Smooth muscle cell (in vitro differentiated cells): Measurements from ENCODE around the gene TEPSIN. TPM values are rescaled to one million over a fixed set of nuclear protein-coding genes. Genes with fewer than 3 reads are reported as not detected.

Source experiments
- DNase-seq: peaks from one replicate; lab custom pipeline; 2025; ENCODE audit not compliant: unreplicated experiment; lab: John Stamatoyannopoulos, UW
- H2AFZ ChIP-seq: fragments of 200-600 bp; sonication (generic); 2 replicates; pipeline ENCODE4 v1.6.0; 2016; ENCODE audit warnings: antibody characterized with exemption, low read depth, mild to moderate bottlenecking
- H3F3A ChIP-seq: fragments of 200-600 bp; sonication (generic); 2 replicates; pipeline ENCODE4 v1.6.0; 2017; ENCODE audit warnings: antibody characterized with exemption, low read depth
- H3K27ac ChIP-seq: fragments of 200-600 bp; sonication (generic); 2 replicates; pipeline ENCODE4 v1.5.1; 2016; ENCODE audit warnings: low read depth, mild to moderate bottlenecking
- H3K27me3 ChIP-seq: fragments of 200-600 bp; sonication (generic); 2 replicates; pipeline ENCODE4 v1.6.1; 2016; ENCODE audit warnings: low read depth, mild to moderate bottlenecking
- H3K36me3 ChIP-seq: fragments of 200-600 bp; sonication (generic); 2 replicates; pipeline ENCODE4 v1.5.1; 2016; ENCODE audit warnings: low read depth
- H3K4me1 ChIP-seq: fragments of 200-600 bp; sonication (generic); 2 replicates; pipeline ENCODE4 v1.5.1; 2016; ENCODE audit warnings: low read depth
- H3K4me2 ChIP-seq: fragments of 200-600 bp; sonication (generic); 2 replicates; pipeline ENCODE4 v1.6.0; 2016; ENCODE audit warnings: mild to moderate bottlenecking
- H3K4me3 ChIP-seq: fragments of 200-600 bp; sonication (generic); 2 replicates; pipeline ENCODE4 v1.5.1; 2016; ENCODE audit warnings: mild to moderate bottlenecking
- H3K79me2 ChIP-seq: fragments of 200-600 bp; sonication (generic); 2 replicates; pipeline ENCODE4 v1.6.0; 2016; ENCODE audit warnings: low read depth, mild to moderate bottlenecking
- H3K9ac ChIP-seq: fragments of 200-600 bp; sonication (generic); 2 replicates; pipeline ENCODE4 v1.6.0; 2016; ENCODE audit warnings: low read depth
- H3K9me3 ChIP-seq: fragments of 200-600 bp; sonication (generic); replicated peaks from 2 replicates; pipeline ENCODE4 v1.5.1; 2016; ENCODE audit warnings: low read depth
- H4K20me1 ChIP-seq: fragments of 200-600 bp; sonication (generic); 2 replicates; pipeline ENCODE4 v1.6.0; 2016; ENCODE audit warnings: low read depth
- WGBS: methylation state at CpG from one replicate; pipeline ENCODE4 v1.1.7; 2016; ENCODE audit warnings: low lambda C conversion rate; 5-methylcytosine and 5-hydroxymethylcytosine counted together
- polyA plus RNA-seq: library from polyadenylated mRNA; unstranded; fragments of >200 nt; fragmentation: Nextera tagmentation; extraction: Ambion mirVana; gene quantifications from 2 replicates; pipeline ENCODE4 v1.2.1, GENCODE V29; 2016
- total RNA-seq: library from RNA; depleted of rRNA; stranded (reverse); fragments of >200 nt; gene quantifications from 2 replicates; pipeline ENCODE4 v1.2.3, GENCODE V29; 2014
- TF ChIP-seq, protein P1 (sequence below): fragments of 200-600 bp; sonication (generic); IDR thresholded peaks from 2 replicates; pipeline ENCODE4 v1.5.1; 2017; ENCODE audit warnings: borderline replicate concordance, mild to moderate bottlenecking, antibody characterized with exemption; ENCODE audit not compliant: insufficient read depth, poor library complexity, severe bottlenecking

Gene TEPSIN
- total and polyA plus RNA-seq, 2 experiments from 2014 or later = 9.8 to 18.6 TPM

DNA sequence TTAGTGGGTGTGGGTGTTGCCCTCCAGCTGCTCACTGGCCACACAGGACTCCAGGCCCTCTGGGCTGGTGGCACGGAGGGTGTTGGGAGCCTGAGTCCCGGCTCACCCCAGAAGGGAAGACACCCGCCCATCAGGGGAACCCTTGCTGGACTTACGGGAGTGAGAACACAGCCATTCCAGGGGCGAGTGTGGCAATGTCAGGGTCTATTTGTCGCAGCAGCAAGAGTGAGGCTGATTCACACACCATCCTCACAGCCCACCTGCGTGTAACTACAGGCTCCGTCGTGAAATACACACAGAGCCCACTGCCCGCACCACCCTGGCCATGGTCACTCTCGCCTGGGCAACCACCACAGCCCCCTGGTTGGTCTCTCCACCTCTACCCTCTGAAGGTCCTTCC, 55.0 kb downstream of the TEPSIN start:
- Histone ChIP-seq H3K27me3 (no peaks in the 10 kb centered on the region), H3F3A (no peaks in the 10 kb centered on the region), H3K9ac (no peak overlapping the region), H2AFZ (no peak overlapping the region), H3K4me2 (no peak overlapping the region), H3K79me2 (no peaks in the 10 kb centered on the region), H3K27ac (no peak overlapping the region), H3K36me3 (no peaks in the 10 kb centered on the region), H3K9me3 (no peaks in the 10 kb centered on the region), H4K20me1 (no peaks in the 10 kb centered on the region), H3K4me3 (no peak overlapping the region), H3K4me1 (no peaks in the 10 kb centered on the region)
- 92% methylated on average over 11 of the region's 11 CpGs for WGBS
- DNase-seq = no peak
- TF ChIP-seq, protein P1, sequence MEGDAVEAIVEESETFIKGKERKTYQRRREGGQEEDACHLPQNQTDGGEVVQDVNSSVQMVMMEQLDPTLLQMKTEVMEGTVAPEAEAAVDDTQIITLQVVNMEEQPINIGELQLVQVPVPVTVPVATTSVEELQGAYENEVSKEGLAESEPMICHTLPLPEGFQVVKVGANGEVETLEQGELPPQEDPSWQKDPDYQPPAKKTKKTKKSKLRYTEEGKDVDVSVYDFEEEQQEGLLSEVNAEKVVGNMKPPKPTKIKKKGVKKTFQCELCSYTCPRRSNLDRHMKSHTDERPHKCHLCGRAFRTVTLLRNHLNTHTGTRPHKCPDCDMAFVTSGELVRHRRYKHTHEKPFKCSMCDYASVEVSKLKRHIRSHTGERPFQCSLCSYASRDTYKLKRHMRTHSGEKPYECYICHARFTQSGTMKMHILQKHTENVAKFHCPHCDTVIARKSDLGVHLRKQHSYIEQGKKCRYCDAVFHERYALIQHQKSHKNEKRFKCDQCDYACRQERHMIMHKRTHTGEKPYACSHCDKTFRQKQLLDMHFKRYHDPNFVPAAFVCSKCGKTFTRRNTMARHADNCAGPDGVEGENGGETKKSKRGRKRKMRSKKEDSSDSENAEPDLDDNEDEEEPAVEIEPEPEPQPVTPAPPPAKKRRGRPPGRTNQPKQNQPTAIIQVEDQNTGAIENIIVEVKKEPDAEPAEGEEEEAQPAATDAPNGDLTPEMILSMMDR = no peak

- no peak for DNase-seq
- Histone ChIP-seq H3K36me3 (no peaks in the 10 kb centered on the region), H4K20me1 (no peaks in the 10 kb centered on the region), H2AFZ (no peak overlapping the region), H3K79me2 (no peaks in the 10 kb centered on the region), H3K4me2 (no peak overlapping the region), H3K27me3 (no peaks in the 10 kb centered on the region), H3K9me3 (no peaks in the 10 kb centered on the region), H3K4me3 (no peak overlapping the region), H3K27ac (no peak overlapping the region), H3K4me1 (no peaks in the 10 kb centered on the region), H3F3A (no peaks in the 10 kb centered on the region), H3K9ac (no peak overlapping the region)
- WGBS = 98% methylated on average over 10 of the region's 10 CpGs
- TF ChIP-seq, protein P1 = no peak
Measured at GRCh38 chr17:81183316-81183715, 55.5 kb downstream of the TEPSIN start.

- Histone ChIP-seq H3K9me3 (no peaks in the 10 kb centered on the region), H3K36me3 (no peaks in the 10 kb centered on the region), H3K4me3 (no peak overlapping the region), H3K27ac (no peak overlapping the region), H3K4me1 (no peaks in the 10 kb centered on the region), H4K20me1 (no peaks in the 10 kb centered on the region), H3K79me2 (no peaks in the 10 kb centered on the region), H3K4me2 (no peak overlapping the region), H3F3A (no peaks in the 10 kb centered on the region), H3K27me3 (no peaks in the 10 kb centered on the region), H3K9ac (no peak overlapping the region), H2AFZ (no peak overlapping the region)
- 96% methylated on average over 5 of the region's 5 CpGs for WGBS
- TF ChIP-seq, protein P1 = no peak
- DNase-seq = no peak
Measured at GRCh38 chr17:81182596-81182995, 56.3 kb downstream of the TEPSIN start.

DNA sequence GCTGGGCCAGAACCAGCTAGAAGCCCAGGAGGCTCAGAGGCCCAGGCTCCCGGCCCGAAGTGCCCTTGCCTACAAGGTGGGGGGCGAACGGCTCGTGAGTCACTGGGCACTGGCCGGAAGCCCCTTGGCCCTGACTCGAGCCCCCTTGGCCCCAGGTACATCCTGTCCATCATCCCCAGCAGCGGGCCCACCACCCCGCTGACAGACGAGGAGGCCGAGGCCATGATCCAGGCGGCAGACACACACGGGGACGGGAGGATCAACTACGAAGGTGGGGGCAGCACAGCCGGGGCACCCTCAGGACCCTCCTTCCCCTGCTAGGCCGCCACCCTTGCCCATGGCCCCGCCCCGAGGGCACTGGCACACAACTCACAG, 57.1 kb downstream of the TEPSIN start:
- H2AFZ ChIP-seq = no peak overlapping the region

More for the DNA sequence above, 57.1 kb downstream of the TEPSIN start:
- Histone ChIP-seq H4K20me1 (no peaks in the 10 kb centered on the region), H3K27ac (no peak overlapping the region), H3K9me3 (no peaks in the 10 kb centered on the region), H3K4me1 (no peaks in the 10 kb centered on the region), H3K79me2 (no peaks in the 10 kb centered on the region), H3F3A (no peaks in the 10 kb centered on the region), H3K27me3 (no peaks in the 10 kb centered on the region), H3K36me3 (no peaks in the 10 kb centered on the region), H3K4me3 (no peak overlapping the region), H3K9ac (no peak overlapping the region), H3K4me2 (no peak overlapping the region)
- WGBS = 96% methylated on average over 19 of the region's 19 CpGs
- no peak for DNase-seq
- TF ChIP-seq, protein P1 = no peak
